Astrocyte of the cerebellum (primary cell): ENCODE results near the gene CHPT1.

Experiments used
- DNase-seq: peaks from one replicate; pipeline ENCODE4 v3.0.0-alpha.2; 2011; ENCODE audit warnings: low read depth
- H3K4me3 ChIP-seq: 2 replicates; pipeline ENCODE4 v1.5.1; 2011; ENCODE audit warnings: mild to moderate bottlenecking, low read depth, low read length, moderate library complexity
- CTCF ChIP-seq: IDR thresholded peaks from 2 replicates; pipeline ENCODE4 v1.5.1; 2012; ENCODE audit warnings: low read length, low read depth, moderate library complexity, mild to moderate bottlenecking; ENCODE audit errors: missing control alignments
- in situ Hi-C: cut with HindIII; loops from 2 replicates; pipeline ENCODE4 v1.10.0; 2017; ENCODE audit warnings: low sequenced_read_pairs

The CHPT1 gene

GRCh38 chr12:101764051-101764792 lies 66.8 kb downstream of the CHPT1 start:
- no peak for DNase-seq
- in situ Hi-C loops = no loop called here
- TF ChIP-seq CTCF = no peak
- H3K4me3 ChIP-seq = no peak overlapping the region

GRCh38 chr12:101767537-101767936 lies 70.1 kb downstream of the CHPT1 start:
- no peak for TF ChIP-seq CTCF
- in situ Hi-C loops = no loop called here

GRCh38 chr12:101768781-101769180 lies 71.3 kb downstream of the CHPT1 start:
- in situ Hi-C loops = no loop called here
- TF ChIP-seq CTCF = no peak
- H3K4me3 ChIP-seq = no peak overlapping the region
- DNase-seq = no peak

More at GRCh38 chr12:101767537-101767936, 70.1 kb downstream of the CHPT1 start:
- DNase-seq = no peak
- no peak overlapping the region for H3K4me3 ChIP-seq

GRCh38 chr12:101769865-101770264 lies 72.4 kb downstream of the CHPT1 start:
- DNase-seq = no peak
- in situ Hi-C loops = no loop called here
- TF ChIP-seq CTCF = no peak
- H3K4me3 ChIP-seq = no peak overlapping the region

GRCh38 chr12:101772012-101772775 lies 74.8 kb downstream of the CHPT1 start:
- DNase-seq = no peak
- TF ChIP-seq CTCF = no peak

GRCh38 chr12:101773650-101774162 lies 76.3 kb downstream of the CHPT1 start:
- DNase-seq = peak; percentile 53
- peak; percentile 86 for TF ChIP-seq CTCF
- in situ Hi-C loops = no loop called here
- no peak overlapping the region for H3K4me3 ChIP-seq

More at GRCh38 chr12:101772012-101772775, 74.8 kb downstream of the CHPT1 start:
- in situ Hi-C loops = no loop called here
- no peak overlapping the region for H3K4me3 ChIP-seq
